ENCODE results near the gene PLIN5.
"Not testable (repeated sequence)": the region's sequence is repeated elsewhere in the genome, so short reads cannot be mapped to it uniquely, and the experiment has no call there.

Gene PLIN5

DNA sequence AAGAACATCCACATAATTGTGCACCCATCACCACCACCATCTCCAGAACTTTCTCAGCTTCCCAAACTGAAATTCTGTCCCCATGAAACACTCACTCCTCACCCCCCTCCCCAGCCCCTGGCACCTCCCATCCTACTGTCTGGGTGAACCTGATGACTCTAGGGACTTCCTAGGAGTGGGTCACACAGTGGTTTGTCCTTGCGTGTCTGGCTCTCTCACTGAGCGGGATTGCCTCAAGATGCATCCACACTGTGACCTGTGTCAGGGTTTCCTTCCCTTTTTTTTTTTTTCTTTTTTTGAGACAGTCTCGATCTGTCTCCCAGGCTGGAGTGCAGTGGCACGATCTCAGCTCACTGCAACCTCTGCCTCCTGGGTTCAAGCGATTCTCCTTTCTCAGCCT is 28.5 kb upstream of the PLIN5 start:
- not testable (repeated sequence) for H3K27me3 ChIP-seq (ENCODE audit: insufficient read depth, low read length); H3K27ac ChIP-seq (ENCODE audit: low read length); H3K4me3 ChIP-seq (ENCODE audit: low read length); H3K4me1 ChIP-seq (ENCODE audit: insufficient read depth, low read length); H3K9me3 ChIP-seq (ENCODE audit: insufficient read depth, low read depth, low read length); H3K36me3 ChIP-seq (ENCODE audit: insufficient read depth, low read depth, low read length); H3K9ac ChIP-seq (ENCODE audit: low read depth, low read length)

DNA sequence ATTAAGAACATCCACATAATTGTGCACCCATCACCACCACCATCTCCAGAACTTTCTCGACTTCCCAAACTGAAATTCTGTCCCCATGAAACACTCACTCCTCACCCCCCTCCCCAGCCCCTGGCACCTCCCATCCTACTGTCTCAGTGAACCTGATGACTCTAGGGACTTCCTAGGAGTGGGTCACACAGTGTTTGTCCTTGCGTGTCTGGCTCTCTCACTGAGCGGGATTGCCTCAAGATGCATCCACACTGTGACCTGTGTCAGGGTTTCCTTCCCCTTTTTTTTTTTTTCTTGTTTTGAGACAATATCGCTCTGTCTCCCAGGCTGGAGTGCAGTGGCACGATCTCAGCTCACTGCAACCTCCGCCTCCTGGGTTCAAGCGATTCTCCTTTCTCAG is 27.1 kb upstream of the PLIN5 start:
- H3K4me1 ChIP-seq (ENCODE audit: insufficient read depth, low read length); H3K9me3 ChIP-seq (ENCODE audit: insufficient read depth, low read depth, low read length): not testable (repeated sequence)

DNA sequence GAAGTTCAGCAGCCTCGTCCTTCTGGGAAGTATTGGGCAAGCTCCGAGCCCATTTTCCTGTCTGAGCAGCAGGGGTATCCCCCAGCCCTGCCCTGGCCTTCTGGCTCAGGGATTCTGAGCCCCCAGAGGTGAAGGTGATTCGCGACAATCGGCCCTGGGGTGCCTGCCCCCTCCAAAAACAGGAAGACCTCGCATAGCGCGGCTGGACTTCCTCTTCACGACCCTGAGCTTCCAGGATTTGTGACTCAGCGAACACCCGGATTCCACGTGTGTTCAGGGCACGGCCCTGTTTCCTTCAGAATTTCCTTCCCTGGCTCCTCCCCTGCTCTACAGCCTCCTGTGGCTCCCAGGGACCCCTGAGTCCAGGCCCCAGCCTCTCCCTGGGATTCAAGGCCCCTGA is 24.5 kb upstream of the PLIN5 start, which contains the start of gene SEMA6B:
Gene SEMA6B, minus strand, starts transcription at position 116 of the 400 bp plus-strand sequence. CDS start 1,227 bp downstream, outside the sequence.
- Histone ChIP-seq H3K27me3 (ENCODE audit: insufficient read depth, low read length) (no peaks in the 10 kb centered on the region), H3K27ac (ENCODE audit: low read length) (no peak within 1 kb of the TSS), H3K4me1 (ENCODE audit: insufficient read depth, low read length) (no peaks in the 10 kb centered on the region), H3K9ac (ENCODE audit: low read depth, low read length) (no peak within 1 kb of the TSS), H3K36me3 (ENCODE audit: insufficient read depth, low read depth, low read length) (peaks cover 13% of the 10 kb centered on the region), H3K9me3 (ENCODE audit: insufficient read depth, low read depth, low read length) (no peaks in the 10 kb centered on the region), H3K4me3 (ENCODE audit: low read length) (no peak within 1 kb of the TSS)

More for the DNA sequence above, 27.1 kb upstream of the PLIN5 start:
- not testable (repeated sequence) for H3K36me3 ChIP-seq (ENCODE audit: insufficient read depth, low read depth, low read length); H3K9ac ChIP-seq (ENCODE audit: low read depth, low read length); H3K4me3 ChIP-seq (ENCODE audit: low read length); H3K27ac ChIP-seq (ENCODE audit: low read length); H3K27me3 ChIP-seq (ENCODE audit: insufficient read depth, low read length)

DNA sequence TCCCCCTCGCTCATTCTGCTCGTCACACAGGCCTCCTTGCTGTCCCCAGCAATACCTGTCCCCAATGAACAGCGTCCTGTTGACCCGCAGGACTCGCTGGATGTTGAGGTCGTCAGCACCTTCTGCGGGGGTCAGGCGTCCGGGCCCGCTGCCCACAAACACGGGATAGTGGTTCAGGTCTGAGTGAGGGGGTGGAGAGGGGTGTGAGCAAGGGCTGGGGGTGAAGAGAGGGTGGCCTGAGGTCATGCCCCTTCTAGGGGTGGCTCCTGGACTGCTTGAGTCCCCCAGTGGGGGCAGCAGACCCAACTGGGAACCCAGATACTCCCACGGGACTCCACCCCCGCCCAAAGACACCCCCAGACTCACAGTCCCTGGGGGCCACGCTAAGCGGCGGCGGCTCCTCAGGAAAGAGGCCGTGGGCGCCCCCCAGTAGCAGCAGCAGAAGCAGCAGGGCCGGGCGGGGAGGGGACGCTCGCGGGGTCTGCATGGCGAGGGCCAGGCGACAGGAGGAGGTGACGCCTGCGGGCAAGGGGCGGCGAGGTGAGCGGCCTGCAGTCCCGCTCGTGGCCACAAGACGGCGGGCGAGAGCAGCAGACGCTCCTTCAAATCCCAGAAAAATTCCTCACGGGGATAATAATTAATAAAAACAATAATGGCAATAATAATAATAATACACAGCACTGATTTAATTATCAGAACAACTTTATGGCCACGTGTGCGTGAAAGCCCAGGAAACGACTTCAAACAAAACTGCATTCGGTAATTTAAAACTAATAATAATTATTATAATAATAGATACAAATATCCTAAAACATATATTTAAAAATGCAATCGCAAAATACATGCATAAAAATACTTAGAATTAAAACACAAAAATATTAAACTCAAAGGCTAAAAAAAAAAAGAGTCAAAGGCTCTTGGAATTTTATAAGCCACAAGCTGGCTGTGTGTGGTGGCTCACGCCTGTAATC is 23.2 kb upstream of the PLIN5 start:
- Histone ChIP-seq H3K27me3 (ENCODE audit: insufficient read depth, low read length) (no peaks in the 10 kb centered on the region), H3K9ac (ENCODE audit: low read depth, low read length) (no peak overlapping the region), H3K4me1 (ENCODE audit: insufficient read depth, low read length) (no peaks in the 10 kb centered on the region), H3K9me3 (ENCODE audit: insufficient read depth, low read depth, low read length) (no peaks in the 10 kb centered on the region), H3K27ac (ENCODE audit: low read length) (no peak overlapping the region), H3K4me3 (ENCODE audit: low read length) (no peak overlapping the region), H3K36me3 (ENCODE audit: insufficient read depth, low read depth, low read length) (peaks cover 25% of the 10 kb centered on the region)

DNA sequence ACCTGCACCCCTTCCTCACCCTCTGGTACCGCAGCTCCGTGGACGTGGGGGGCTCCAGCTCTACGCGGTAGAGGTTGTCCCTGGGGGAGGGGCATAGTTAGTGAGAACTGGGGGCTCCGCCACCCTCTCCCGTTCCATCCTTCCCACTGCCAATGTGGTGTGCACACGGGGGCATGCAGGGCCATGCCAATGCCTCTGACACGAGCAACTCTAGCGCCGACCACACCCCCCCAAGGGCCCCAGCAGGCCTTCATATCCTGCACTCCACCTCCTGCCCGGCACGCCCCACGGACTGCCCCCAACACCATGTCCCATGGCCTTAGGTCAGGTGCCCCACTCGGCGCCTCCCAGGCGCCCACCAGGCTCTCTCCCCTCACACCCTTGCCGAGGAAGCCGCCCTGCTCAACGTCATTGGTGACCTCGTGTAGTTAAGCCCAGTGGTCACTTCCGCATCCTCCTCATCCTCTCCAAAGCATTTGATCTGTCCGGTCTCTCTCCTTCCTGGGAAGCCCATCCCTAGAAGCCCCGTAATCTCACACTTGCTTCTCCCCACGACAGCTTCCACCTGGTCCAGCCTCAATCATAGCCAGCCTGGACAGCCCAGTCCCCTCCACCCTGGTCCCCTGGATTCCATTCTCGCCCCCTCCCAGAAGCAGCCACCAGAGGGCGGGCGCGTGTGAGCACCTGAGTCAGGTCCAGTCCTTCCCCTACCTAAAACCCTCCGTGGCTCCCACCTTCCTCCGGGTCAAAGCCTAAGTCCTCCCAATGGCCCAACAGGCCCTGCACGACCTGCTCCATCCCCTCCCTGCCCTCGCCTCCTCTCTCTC is 22.3 kb upstream of the PLIN5 start:
- peaks cover 34% of the 10 kb centered on the region for H3K36me3 ChIP-seq (ENCODE audit: insufficient read depth, low read depth, low read length)
- H3K4me3 ChIP-seq (ENCODE audit: low read length) = no peak overlapping the region
- H3K9ac ChIP-seq (ENCODE audit: low read depth, low read length) = no peak overlapping the region
- no peaks in the 10 kb centered on the region for H3K9me3 ChIP-seq (ENCODE audit: insufficient read depth, low read depth, low read length)
- H3K27ac ChIP-seq (ENCODE audit: low read length) = no peak overlapping the region
- no peaks in the 10 kb centered on the region for H3K4me1 ChIP-seq (ENCODE audit: insufficient read depth, low read length)
- H3K27me3 ChIP-seq (ENCODE audit: insufficient read depth, low read length) = no peaks in the 10 kb centered on the region

DNA sequence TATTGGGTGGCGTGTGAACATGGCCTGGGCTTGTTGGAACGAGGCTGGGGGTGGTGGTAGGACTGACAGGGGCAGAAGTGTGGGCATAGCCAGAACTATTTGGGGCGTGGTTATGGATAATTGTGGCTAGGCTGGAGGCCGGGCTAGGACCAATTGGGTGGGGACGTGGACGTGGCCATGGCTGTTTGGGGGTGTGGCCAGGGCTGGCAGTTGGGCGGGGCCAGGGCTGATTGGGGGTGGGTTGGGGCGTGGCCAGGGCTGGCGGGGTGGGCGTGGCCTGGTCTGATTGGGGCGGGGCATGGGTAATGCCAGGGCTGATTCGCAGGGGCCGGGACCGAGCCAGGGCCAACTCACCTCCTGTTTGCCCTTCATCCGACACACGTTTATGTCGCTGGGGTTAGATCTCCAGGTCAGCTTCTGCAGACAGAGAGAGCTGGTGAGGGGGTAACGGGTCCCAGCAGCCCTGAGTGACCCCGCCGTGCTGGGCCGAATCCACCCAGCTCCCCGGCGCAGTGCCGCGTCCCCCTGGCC is 21.6 kb upstream of the PLIN5 start:
- Histone ChIP-seq H3K4me3 (ENCODE audit: low read length) (no peak overlapping the region), H3K36me3 (ENCODE audit: insufficient read depth, low read depth, low read length) (peaks cover 39% of the 10 kb centered on the region), H3K27me3 (ENCODE audit: insufficient read depth, low read length) (no peaks in the 10 kb centered on the region), H3K9me3 (ENCODE audit: insufficient read depth, low read depth, low read length) (no peaks in the 10 kb centered on the region), H3K9ac (ENCODE audit: low read depth, low read length) (no peak overlapping the region), H3K27ac (ENCODE audit: low read length) (no peak overlapping the region), H3K4me1 (ENCODE audit: insufficient read depth, low read length) (no peaks in the 10 kb centered on the region)

DNA sequence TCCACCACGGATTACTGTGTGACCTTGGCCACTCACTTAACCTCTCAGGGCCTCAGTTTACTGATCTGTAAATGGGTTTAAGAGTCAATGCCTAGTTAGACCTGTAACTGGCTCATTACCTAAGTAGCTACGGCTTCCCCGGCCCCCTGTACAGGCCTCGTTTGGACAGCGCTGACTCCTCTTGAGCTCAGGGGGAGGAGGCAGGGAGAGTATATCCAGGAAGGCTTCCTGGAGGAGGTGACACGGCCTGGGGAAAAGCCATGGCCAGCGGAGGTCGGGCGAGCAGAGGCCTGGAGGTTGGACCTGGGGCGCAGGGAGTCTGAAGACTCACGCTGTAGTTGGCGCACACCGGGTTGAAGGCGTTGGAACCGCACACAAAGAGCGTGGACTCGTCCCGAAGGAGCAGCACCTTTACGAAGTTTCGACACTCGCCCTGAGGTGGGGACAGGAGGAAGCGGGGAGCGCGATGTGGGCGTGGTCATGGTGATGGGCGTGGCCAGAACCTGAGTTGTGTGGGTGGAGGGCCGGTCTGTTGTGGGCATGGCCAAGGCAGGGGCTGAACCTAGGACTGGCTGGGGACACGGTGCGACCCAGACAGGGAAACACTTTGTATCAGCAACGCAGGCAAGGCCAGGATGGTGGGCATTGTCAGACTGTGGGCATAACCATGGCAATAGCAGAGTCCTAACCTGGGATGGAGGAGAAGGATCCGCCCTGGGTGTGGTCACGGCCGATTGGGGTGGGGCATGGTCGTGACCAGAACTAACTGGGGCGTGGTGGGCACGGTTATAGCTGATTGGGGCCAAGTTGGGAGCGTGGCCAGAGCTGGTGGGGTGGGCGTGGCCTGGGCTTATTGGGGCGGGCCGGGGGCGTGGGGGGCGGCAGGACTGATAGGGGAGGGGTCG is 20.9 kb upstream of the PLIN5 start:
- Histone ChIP-seq H3K4me1 (ENCODE audit: insufficient read depth, low read length) (no peaks in the 10 kb centered on the region), H3K36me3 (ENCODE audit: insufficient read depth, low read depth, low read length) (peaks cover 40% of the 10 kb centered on the region), H3K27ac (ENCODE audit: low read length) (no peak overlapping the region), H3K9me3 (ENCODE audit: insufficient read depth, low read depth, low read length) (no peaks in the 10 kb centered on the region), H3K9ac (ENCODE audit: low read depth, low read length) (no peak overlapping the region), H3K4me3 (ENCODE audit: low read length) (no peak overlapping the region), H3K27me3 (ENCODE audit: insufficient read depth, low read length) (no peaks in the 10 kb centered on the region)

DNA sequence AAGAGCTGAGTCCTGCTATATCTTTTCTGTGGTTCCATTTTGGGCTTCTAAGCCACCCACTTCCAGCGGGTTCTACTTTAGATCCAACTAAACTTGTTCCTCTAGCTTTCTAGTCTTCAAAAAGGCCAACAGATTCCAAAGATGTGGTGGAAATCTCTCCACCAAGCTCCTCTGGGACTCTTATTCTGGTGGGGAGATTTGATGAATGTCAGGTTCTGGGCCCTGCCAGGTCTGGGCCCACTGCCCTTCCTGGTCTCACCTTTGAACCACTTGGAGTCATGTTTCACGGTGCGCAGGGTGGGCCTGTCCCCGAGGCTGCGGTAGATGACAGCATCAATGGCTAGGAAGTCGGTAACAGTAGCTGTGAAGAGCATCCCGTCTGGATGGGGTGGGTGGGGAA is 19.7 kb upstream of the PLIN5 start:
- Histone ChIP-seq H3K4me1 (ENCODE audit: insufficient read depth, low read length) (no peaks in the 10 kb centered on the region), H3K4me3 (ENCODE audit: low read length) (no peak overlapping the region), H3K9ac (ENCODE audit: low read depth, low read length) (no peak overlapping the region), H3K36me3 (ENCODE audit: insufficient read depth, low read depth, low read length) (peaks cover 52% of the 10 kb centered on the region), H3K27me3 (ENCODE audit: insufficient read depth, low read length) (no peaks in the 10 kb centered on the region), H3K27ac (ENCODE audit: low read length) (no peak overlapping the region), H3K9me3 (ENCODE audit: insufficient read depth, low read depth, low read length) (no peaks in the 10 kb centered on the region)

DNA sequence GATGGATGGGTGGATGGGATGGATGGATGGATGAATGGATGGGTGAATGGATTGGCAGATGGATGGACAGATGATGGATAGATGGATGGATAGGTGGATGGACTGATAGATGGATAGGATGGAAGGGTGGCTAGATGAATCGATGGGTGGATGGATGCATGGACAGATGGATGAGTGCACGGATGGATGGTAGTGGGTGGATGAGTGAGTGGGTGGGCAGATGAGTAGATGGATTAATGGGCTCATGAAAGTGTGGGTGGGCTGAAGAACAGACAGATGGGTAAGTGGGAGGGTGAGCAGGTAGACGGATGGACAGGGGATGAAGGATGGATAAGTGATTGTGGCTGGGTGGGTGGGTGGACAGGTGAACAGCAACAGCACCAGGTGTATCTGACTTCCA is 18.8 kb upstream of the PLIN5 start:
- peaks cover 57% of the 10 kb centered on the region for H3K36me3 ChIP-seq (ENCODE audit: insufficient read depth, low read depth, low read length)

DNA sequence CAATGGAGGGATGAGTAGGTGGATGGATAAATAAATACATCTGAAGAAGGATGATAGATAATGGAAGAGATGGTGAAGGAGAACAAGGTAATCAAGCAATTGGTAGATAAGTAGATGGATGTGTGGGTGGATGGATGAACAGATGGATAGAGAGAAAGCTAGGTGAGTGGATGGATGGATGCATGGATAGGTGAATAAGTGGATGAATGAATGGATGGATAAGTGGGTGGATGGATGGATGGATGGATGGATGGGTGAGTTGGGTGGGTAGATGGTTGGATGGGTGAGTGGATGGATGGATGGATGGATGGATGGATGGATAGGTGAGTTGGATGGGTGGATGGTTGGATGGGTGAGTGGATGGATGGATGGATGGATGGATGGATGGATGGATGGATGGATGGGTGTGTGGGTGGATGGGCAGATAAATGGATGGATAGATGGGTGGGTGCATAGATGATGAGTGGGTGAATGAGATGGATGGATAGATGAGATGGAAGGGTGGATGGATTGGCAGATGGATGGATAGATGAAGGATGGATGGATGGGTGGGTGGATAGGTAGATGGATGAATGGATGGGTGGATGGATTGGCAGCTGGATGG is 18.2 kb upstream of the PLIN5 start:
- Histone ChIP-seq H3K36me3 (ENCODE audit: insufficient read depth, low read depth, low read length) (peaks cover 57% of the 10 kb centered on the region), H3K9me3 (ENCODE audit: insufficient read depth, low read depth, low read length) (no peaks in the 10 kb centered on the region), H3K27me3 (ENCODE audit: insufficient read depth, low read length) (no peaks in the 10 kb centered on the region), H3K27ac (ENCODE audit: low read length) (no peak overlapping the region), H3K4me1 (ENCODE audit: insufficient read depth, low read length) (no peaks in the 10 kb centered on the region), H3K9ac (ENCODE audit: low read depth, low read length) (no peak overlapping the region), H3K4me3 (ENCODE audit: low read length) (no peak overlapping the region)

More for the DNA sequence above, 18.8 kb upstream of the PLIN5 start:
- Histone ChIP-seq H3K9ac (ENCODE audit: low read depth, low read length) (no peak overlapping the region), H3K4me3 (ENCODE audit: low read length) (no peak overlapping the region), H3K27me3 (ENCODE audit: insufficient read depth, low read length) (no peaks in the 10 kb centered on the region), H3K9me3 (ENCODE audit: insufficient read depth, low read depth, low read length) (no peaks in the 10 kb centered on the region), H3K4me1 (ENCODE audit: insufficient read depth, low read length) (no peaks in the 10 kb centered on the region), H3K27ac (ENCODE audit: low read length) (no peak overlapping the region)

DNA sequence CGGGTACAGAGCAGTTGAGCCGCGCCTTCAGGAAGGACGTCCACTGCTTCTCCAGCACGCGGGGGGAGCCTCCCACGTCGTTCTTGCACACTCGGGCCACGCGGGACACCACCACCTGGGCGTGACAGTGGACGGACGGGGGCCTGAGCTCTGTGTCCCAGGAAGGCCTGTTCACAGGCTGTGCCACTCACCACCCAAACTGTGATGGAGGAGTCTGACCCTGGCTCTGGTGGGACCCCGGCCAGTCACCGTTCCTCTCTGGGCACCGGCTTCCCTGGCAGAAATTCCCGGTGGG is 17.4 kb upstream of the PLIN5 start:
- H3K9ac ChIP-seq (ENCODE audit: low read depth, low read length) = no peak overlapping the region
- no peaks in the 10 kb centered on the region for H3K9me3 ChIP-seq (ENCODE audit: insufficient read depth, low read depth, low read length)
- no peak overlapping the region for H3K27ac ChIP-seq (ENCODE audit: low read length)
- H3K4me3 ChIP-seq (ENCODE audit: low read length) = no peak overlapping the region
- no peaks in the 10 kb centered on the region for H3K4me1 ChIP-seq (ENCODE audit: insufficient read depth, low read length)
- no peaks in the 10 kb centered on the region for H3K27me3 ChIP-seq (ENCODE audit: insufficient read depth, low read length)
- peaks cover 57% of the 10 kb centered on the region for H3K36me3 ChIP-seq (ENCODE audit: insufficient read depth, low read depth, low read length)

Measured in iPS-20b (cell line).